Astrocyte of the hippocampus (primary cell): Measurements from ENCODE around the gene KDM5B.
A peak's percentile ranks its signal among the peaks of the same experiment; 100 is the strongest.

ENCODE experiments used
- DNase-seq: peaks from one replicate; pipeline ENCODE4 v3.0.0; 2011; ENCODE audit warnings: low read depth, low spot score

The KDM5B gene

DNA sequence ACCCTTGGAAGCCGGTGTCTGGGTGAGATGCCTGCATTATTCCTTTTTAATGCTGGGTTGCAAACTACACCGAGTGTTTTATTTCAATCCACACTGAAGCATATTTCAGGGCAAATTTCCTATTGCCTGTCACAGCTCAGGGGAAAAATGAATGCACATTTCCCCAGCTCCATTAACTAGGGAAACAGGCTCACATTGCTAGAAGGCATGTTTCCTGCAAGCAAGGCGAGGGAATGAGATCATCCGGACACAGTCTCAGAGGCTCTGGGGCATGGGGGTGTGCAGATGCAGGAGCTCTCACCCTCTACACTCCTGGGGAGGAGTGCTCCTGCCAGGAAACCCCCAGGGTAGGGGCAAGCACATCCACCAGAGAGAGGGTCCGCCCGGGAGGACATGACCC is 122.6 kb downstream of the KDM5B start:
- no peak for DNase-seq

DNA sequence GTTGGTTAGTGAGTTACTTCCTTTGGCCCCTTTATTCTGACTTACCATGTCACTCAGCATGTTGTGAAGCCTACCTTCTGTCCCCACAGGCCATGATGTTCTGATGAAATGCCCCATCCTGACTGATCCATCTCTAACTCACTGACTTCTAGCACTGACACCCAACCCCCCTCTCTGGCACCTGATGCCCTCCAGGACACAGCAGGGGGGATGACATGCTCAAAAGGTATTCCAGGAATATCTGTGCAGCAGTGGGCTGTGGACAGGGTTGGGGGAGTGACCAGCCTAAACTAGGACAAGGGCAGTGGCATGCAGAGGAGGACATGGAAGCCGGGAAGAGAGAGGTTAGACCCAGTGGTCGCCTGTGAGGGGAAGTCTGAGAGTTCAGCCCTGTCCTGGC is 123.5 kb downstream of the KDM5B start:
- DNase-seq, result no peak

DNA sequence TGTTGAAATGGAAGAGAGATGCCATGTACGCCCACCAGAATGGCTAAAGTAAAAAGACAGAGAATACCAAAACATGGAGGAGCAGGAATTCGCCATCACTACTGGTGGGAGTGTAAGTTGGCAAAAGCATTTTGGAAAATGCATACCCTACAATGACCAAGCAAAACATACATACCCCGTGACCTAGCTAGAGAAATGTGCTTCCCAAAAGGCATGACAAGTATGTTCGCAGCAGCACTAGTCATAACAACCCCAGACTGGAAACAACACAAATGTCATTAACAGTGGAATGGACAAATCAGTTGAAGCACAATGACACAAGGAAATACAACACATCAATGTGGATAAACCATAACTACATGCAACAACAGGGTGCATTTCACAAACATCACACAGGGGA is 125.2 kb downstream of the KDM5B start:
- no peak for DNase-seq

DNA sequence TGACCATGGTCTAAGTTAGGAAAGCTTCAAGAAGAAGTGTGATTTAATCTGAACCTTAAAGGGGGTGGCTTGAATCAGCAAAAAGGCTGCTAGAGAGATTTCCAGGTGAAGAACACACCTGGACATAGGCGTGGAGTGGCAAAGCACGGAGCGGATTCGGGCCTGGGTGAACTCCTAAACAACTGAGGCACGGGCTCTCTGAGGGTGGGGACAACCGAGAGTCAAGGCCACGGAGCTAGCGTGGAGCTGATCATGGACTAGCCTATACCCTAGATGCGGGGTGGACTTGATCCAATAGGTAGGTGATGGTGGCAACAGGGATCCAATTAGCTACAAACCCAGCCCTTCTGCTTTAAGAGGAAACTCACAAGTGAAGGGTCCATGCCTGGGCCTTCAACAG is 125.7 kb downstream of the KDM5B start:
- no peak for DNase-seq

DNA sequence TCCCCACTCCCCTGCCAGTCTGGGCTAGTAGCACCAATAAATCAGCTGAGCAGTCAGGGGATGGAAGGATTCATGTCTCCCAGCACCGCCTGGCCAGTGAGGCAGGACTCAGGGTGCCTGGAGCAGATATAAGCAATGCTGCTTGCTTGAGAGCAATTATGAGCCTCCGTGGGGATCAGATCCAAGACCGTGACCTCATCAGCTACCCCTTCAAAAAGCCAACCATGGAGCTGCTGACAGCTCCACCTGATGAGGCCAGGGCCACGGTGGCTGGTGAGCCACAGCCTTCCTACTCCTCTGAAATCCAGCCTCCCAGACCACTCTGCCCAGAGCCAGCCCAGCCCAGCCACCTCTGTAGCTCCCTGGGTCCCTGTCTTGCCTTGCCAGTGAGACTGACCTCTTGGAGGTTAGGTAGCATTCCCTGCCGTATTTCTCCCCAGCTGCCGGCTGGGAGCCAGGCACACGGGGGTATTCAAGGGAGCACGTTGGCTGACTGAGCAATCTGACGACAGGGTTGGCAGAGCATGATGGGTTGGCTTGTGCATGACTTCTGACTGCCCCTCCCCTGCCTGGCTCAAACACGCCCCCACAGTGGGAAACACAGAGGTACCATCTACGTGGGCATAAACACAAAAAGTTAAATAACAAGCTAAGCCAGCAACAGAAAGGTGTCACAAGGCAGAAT is 126.3 kb downstream of the KDM5B start:
- DNase-seq, result no peak

DNA sequence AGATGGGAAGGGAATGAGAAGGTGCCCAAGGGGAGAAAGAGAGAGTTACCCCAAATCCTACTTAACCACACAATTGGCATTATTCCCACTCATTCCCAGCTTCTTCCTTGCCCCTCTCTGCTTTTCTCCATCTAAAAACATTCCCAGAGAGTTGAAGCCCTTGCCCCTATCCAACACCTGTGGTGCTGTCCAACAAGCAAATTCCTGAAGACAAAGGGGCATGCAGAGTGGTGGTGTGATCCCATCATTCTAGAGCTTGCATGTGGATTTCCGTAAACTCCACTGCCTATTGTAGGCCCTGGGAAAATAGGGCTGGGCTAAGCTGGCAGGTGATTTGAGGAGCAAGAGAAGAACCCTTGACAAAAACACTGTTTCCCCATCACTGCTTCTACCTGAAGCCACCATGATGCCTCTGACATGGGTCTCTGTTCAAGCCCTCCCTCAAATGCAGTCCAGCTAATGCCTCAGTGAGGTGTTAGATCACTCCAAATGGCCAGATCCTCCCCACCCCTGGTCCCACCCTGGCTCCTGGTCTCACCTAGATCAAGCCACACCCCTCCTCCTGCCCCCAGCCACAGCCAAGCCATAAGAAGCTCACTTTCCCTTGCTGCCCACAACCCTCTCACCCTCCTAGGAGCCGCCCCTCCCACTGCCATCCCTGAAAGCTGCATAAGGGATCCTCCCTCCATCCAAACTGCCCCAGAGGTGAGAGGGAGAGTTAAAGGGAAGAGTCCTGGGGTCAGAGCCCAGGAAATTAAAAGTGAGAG is 127.5 kb downstream of the KDM5B start:
- DNase-seq, result peak; percentile 10

DNA sequence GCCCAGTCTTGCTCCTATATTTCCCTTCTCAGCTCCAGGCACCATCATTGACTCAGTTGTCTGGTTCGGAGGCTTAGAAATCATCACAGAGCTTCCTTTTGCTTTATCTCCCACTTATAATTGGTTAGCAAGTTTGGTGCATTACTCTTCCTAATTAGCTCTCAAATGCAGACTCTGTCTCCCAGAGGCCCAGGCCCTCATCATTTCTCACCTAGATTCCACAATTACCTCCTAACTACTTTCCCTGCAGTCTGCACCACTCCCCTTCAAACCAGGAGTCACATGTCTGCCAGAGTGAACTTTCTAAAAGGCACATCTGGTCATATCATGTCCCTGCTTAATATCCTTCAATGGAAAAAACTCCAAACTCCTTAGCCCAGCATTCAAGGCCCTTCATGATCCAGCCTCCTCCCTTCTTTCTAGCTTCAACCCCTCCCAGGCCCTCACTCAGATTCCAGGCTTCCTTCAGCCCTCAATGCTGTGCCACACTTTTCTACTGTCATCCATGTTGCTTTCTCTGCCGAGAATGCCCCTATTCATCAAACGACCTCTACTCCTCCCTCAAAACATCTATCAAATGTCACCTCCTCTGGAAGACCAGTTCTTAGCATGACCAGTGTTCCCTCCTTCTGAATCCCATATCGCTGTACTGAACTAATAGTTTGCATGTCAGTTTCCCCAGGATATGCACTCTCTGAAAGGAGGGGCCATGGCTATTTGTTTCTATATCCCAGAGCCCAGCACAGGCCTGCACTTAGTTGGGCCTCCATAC is 128.6 kb downstream of the KDM5B start:
- no peak for DNase-seq

DNA sequence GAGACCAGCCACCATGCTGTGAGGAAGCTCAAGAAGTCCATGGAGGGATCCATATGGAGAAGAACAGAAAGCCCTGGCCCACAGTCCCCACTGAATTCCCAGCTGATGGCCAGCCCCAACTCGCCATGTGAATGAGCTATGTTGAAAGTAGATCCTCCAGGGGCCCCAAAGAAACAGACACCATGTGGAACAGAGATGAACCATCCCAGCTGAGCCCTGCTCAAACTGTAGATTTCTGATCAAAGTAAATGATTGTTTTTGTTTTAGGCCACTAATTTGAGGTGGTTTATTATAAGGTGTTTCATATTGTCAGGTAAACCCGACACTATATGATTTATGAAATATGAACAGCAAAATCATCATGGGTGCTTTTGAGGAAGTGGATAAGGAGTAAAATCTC is 130.8 kb downstream of the KDM5B start:
- no peak for DNase-seq
